Mucosa of descending colon (tissue), 3 donors: ENCODE results near the gene CEP68. TPM values are rescaled to one million over a fixed set of nuclear protein-coding genes. Genes with fewer than 3 reads are reported as not detected.

ENCODE experiments used
- ATAC-seq: fragments of 200-7000 bp; cut with Tn5 transposase; one replicate; pipeline ENCODE4 v1.9.1; 2020; ENCODE audit warnings: mild to moderate bottlenecking, moderate library complexity
- DNase-seq, 3 donors: peaks; one replicate each; pipeline ENCODE4 v3.0.0-alpha.2; 2020
- H3K36me3 ChIP-seq: fragments of 200-600 bp; one replicate; pipeline ENCODE4 v1.8.0; 2021; ENCODE audit warnings: low read depth, mild to moderate bottlenecking
- H3K4me1 ChIP-seq: fragments of 200-600 bp; one replicate; pipeline ENCODE4 v1.8.0; 2021; ENCODE audit warnings: low read depth, mild to moderate bottlenecking
- H3K4me3 ChIP-seq: fragments of 200-600 bp; one replicate; pipeline ENCODE4 v1.8.0; 2021; ENCODE audit warnings: mild to moderate bottlenecking
- H3K9me3 ChIP-seq: fragments of 200-600 bp; one replicate; pipeline ENCODE4 v1.8.0; 2021; ENCODE audit warnings: mild to moderate bottlenecking
- CTCF ChIP-seq: fragments of 200-600 bp; IDR thresholded peaks from one replicate; pipeline ENCODE4 v1.8.0; 2022; ENCODE audit warnings: antibody characterized with exemption, mild to moderate bottlenecking
- intact Hi-C, 2 donors: fragments of 100-400 bp; cut with DNase I in 1 of 2; cut with micrococcal nuclease in 1 of 2; formaldehyde crosslinking; loops; one replicate each; pipeline versions ENCODE4 v1.11.0 to v1.11.1; 2022; cut with DNase I, micrococcal nuclease
- total RNA-seq, 3 donors: library from RNA; stranded (reverse); fragmentation: NEBNext Ultra II Directional in 2 of 3; extraction: Animal tissue kit (Norgen Biotek cat#: 25700) in 2 of 3; gene quantifications; one replicate each; pipeline versions ENCODE4 v1.2.1 to v1.2.4, GENCODE V29; 2021 to 2023
- donor health status: DM: no; HTN: no; CAD: no; lungs with moderate emphysema.
- donor health status: DM: no; HTN: no; CAD: no.
- donor health status: DM: no; HTN: yes; CAD: no.

CEP68 gene
- total RNA-seq, 3 donors from 2014 or later: 8.9 to 30.9 (median 13.2) TPM

GRCh38 chr2:65026704-65027464, 29.3 kb upstream of the CEP68 start:
- Histone ChIP-seq H3K9me3 (no peaks in the 10 kb centered on the region), H3K36me3 (no peaks in the 10 kb centered on the region), H3K4me3 (no peak overlapping the region), H3K4me1 (peaks cover 21% of the 10 kb centered on the region)
- no peak for TF ChIP-seq CTCF
- intact Hi-C loops: no loop called here
- DNase-seq (no peak), ATAC-seq (no peak)

GRCh38 chr2:65027616-65028244, 28.5 kb upstream of the CEP68 start:
- H3K4me3 ChIP-seq: no peak overlapping the region
- ATAC-seq (no peak), DNase-seq (no peak)
- intact Hi-C loops: no loop called here
- TF ChIP-seq CTCF: no peak
- H3K4me1 ChIP-seq: peaks cover 28% of the 10 kb centered on the region
- H3K36me3 ChIP-seq: no peaks in the 10 kb centered on the region
- H3K9me3 ChIP-seq: no peaks in the 10 kb centered on the region

- H3K4me3 ChIP-seq: no peak overlapping the region
- H3K4me1 ChIP-seq: peaks cover 35% of the 10 kb centered on the region
- intact Hi-C loops: no loop called here
- no peaks in the 10 kb centered on the region for H3K9me3 ChIP-seq
- no peak for TF ChIP-seq CTCF
- H3K36me3 ChIP-seq: no peaks in the 10 kb centered on the region
- ATAC-seq (peak; percentile 52), DNase-seq (peak in 1 of 3 donors; percentile 48)
These were observed 25.5 kb upstream of the CEP68 start for GRCh38 chr2:65030476-65031332.

- Histone ChIP-seq H3K9me3 (no peaks in the 10 kb centered on the region), H3K36me3 (no peaks in the 10 kb centered on the region), H3K4me1 (peaks cover 35% of the 10 kb centered on the region), H3K4me3 (no peak overlapping the region)
- intact Hi-C loops: no loop called here
- TF ChIP-seq CTCF: no peak
- ATAC-seq (peak; percentile 83), DNase-seq (peak; percentile 51 to 81 (median 67))
These were observed 24.7 kb upstream of the CEP68 start for GRCh38 chr2:65031341-65032018.
